GM23248 (cell line): ENCODE measurements around the gene NUDT19.

ENCODE experiments used
- EZH2 ChIP-seq: fragments of 200-600 bp; sonication (generic); IDR thresholded peaks from 2 replicates; pipeline ENCODE4 v1.6.1; 2018; ENCODE audit warnings: antibody characterized with exemption, mild to moderate bottlenecking; ENCODE audit not compliant: insufficient read depth, poor library complexity, severe bottlenecking
- EZH2phosphoT487 ChIP-seq: fragments of 200-600 bp; sonication (generic); IDR thresholded peaks from 2 replicates; pipeline ENCODE4 v1.6.1; 2018; ENCODE audit warnings: antibody characterized with exemption, moderate library complexity, mild to moderate bottlenecking, low read depth; ENCODE audit not compliant: insufficient read depth

DNA sequence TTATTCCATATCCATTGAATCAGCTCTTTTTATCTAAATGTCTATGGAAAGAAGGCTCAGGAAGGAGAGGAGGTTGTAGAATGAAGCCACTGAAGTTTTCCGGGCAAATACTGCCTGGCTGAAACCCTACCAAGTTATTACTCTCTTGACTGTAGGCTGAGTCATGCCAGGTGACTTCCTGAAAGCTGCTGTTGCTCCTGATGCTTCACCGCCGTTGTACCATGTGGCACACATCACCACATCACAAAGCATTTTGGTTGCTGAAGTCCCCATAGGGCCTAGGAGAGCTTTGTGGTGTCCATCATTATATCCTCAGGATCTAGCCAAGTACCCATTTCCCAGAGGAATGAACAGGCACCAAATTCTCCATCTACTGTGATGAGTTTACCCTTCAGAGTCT lies 16.8 kb downstream of the NUDT19 start:
- no peak for TF ChIP-seq EZH2
- no peak for TF ChIP-seq EZH2phosphoT487
